A549 treated with Mapracorat at 1 μM for 4 hours (cell line): ENCODE data around the gene GSTT4. TPM values are rescaled to one million over a fixed set of nuclear protein-coding genes. Genes with fewer than 3 reads are reported as not detected.

Experiments used
- total RNA-seq: library from RNA; stranded (reverse); fragments of 200-300 nt; extraction: Qiagen RNA extraction; gene quantifications from 5 replicates; pipeline ENCODE4 v1.2.3, GENCODE V29; 2022

Gene GSTT4
- total RNA-seq, result not detected in 5 replicates

GRCh38 chr22:24005201-24005600 is at the start of gene GSTT4:
Gene GSTT4 (minus strand): TSS chr22:24005453. CDS start chr22:24005356, 97 bp downstream.

GRCh38 chr22:23979557-23980240 is 25.6 kb downstream of the GSTT4 start, which contains the start of gene GSTT2:
Gene GSTT2 (plus strand): TSS chr22:23980134.

GRCh38 chr22:23974345-23974744 is 30.9 kb downstream of the GSTT4 start, which contains the start of gene DDT:
Gene DDT (minus strand): TSS chr22:23974441. CDS start chr22:23974414, 27 bp downstream.

GRCh38 chr22:23966568-23966967 is 38.7 kb downstream of the GSTT4 start, which contains the start of gene DDTL:
Gene DDTL (plus strand): TSS chr22:23966888. CDS start chr22:23966915, 27 bp downstream.

GRCh38 chr22:23961084-23961771 is 44.0 kb downstream of the GSTT4 start, which contains the start of gene GSTT2B:
Gene GSTT2B (minus strand): TSS chr22:23961195. CDS start chr22:23961131, 64 bp downstream.

Other genes starting within 250 kb of the GSTT4 start
- not detected in 5 replicates for gene C22orf15, start 242.5 kb downstream of the GSTT4 start, total RNA-seq
- 82.4 to 195 TPM (median 176 TPM) in 5 replicates for gene CHCHD10, start 237.5 kb downstream of the GSTT4 start, total RNA-seq
- gene MMP11, start 232.6 kb downstream of the GSTT4 start, total RNA-seq, result 0.08 to 0.43 TPM (median 0.27 TPM) in 5 replicates
- gene SMARCB1, start 218.5 kb downstream of the GSTT4 start, total RNA-seq, result 50.1 to 53.5 TPM (median 52.8 TPM) in 5 replicates
- 0.32 to 0.66 TPM (median 0.52 TPM) in 5 replicates for gene DERL3, start 166.4 kb downstream of the GSTT4 start, total RNA-seq
- 8.6 to 10.7 TPM (median 10.0 TPM) in 5 replicates for gene SLC2A11, start 147.6 kb downstream of the GSTT4 start, total RNA-seq
- 518 to 960 TPM (median 932 TPM) in 5 replicates for gene MIF, start 111.1 kb downstream of the GSTT4 start, total RNA-seq
- gene GSTT2B, start 44.3 kb downstream of the GSTT4 start, total RNA-seq, result 0.28 to 0.43 TPM (median 0.39 TPM) in 5 replicates
- 1.6 to 2.1 TPM (median 1.9 TPM) in 5 replicates for gene DDTL, start 38.6 kb downstream of the GSTT4 start, total RNA-seq
- gene DDT, start 31.0 kb downstream of the GSTT4 start, total RNA-seq, result 116 to 169 TPM (median 161 TPM) in 5 replicates
- 0.27 TPM in 1 of 5 replicates, not detected in the others for gene GSTT2, start 25.3 kb downstream of the GSTT4 start, total RNA-seq
- gene CABIN1, start 5.9 kb upstream of the GSTT4 start, total RNA-seq, result 26.2 to 33.4 TPM (median 33.0 TPM) in 5 replicates
- 62.5 to 83.3 TPM (median 77.2 TPM) in 5 replicates for gene SUSD2, start 176.0 kb upstream of the GSTT4 start, total RNA-seq
- gene GGT5, start 239.6 kb upstream of the GSTT4 start, total RNA-seq, result 3.3 to 4.6 TPM (median 4.2 TPM) in 5 replicates